Loucy (cell line): Measurements from ENCODE around the gene KLHL10.

Experiments
- CTCF ChIP-seq: fragments of 200-600 bp; sonication (generic); conservative IDR thresholded peaks from 2 replicates; pipeline ENCODE4 v1.5.1; 2014; ENCODE audit warnings: mild to moderate bottlenecking, antibody characterized with exemption, low read length
- EZH2phosphoT487 ChIP-seq: fragments of 200-600 bp; IDR thresholded peaks from 2 replicates; pipeline ENCODE4 v1.6.1; 2018; ENCODE audit warnings: antibody characterized with exemption, mild to moderate bottlenecking, moderate library complexity, borderline replicate concordance

DNA sequence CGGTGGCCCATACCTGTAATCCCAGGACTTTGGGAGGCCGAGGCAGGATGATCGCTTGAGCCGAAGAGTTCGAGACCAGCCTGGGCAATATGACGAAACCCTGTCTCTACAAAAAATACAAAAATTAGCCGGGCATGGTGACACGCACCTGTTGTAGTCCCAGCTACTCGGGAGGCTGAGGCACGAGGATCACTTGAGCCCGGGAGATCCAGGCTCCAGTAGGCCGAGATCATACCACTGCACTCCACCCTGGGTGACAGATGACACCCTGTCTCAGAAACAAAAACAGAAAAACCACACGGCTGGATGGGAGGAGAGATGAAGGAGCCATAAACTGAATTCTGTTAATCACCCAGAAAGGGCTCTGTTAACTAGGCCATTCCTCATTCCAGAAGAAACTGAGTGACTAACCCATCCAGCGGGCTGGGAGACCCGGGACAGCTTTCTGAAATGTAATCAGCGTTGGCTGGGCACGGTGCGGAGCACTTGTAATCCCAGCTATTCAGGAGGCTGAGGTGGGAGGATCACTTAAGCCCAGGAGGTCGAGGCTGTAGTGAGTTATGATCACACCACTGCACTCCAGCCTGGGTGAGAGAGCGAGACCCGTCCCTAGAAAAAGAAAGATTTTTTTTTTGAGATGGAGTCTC is 952 bp upstream of the KLHL10 start:
- TF ChIP-seq CTCF (no peak), EZH2phosphoT487 (no peak)
